Fibroblast of lung (primary cell): ENCODE measurements around the gene COL4A6. TPM values are rescaled to one million over a fixed set of nuclear protein-coding genes. Genes with fewer than 3 reads are reported as not detected.

ENCODE experiments used
- DNase-seq, 2 donors: peaks; one replicate each; pipeline versions ENCODE4 v3.0.0 to v3.0.0-alpha.2; 2010; ENCODE audit warnings: low read depth in 2 of 2
- H2AFZ ChIP-seq: 2 replicates; pipeline ENCODE4 v1.5.1; 2012; ENCODE audit warnings: low read length, control low read depth, inconsistent platforms
- H3K27ac ChIP-seq: 2 replicates; pipeline ENCODE4 v1.5.1; 2011; ENCODE audit warnings: low read length, control low read depth; ENCODE audit not compliant: insufficient read depth
- H3K27me3 ChIP-seq: 2 replicates; pipeline ENCODE4 v1.5.1; 2011; ENCODE audit warnings: mild to moderate bottlenecking, low read length; ENCODE audit not compliant: control insufficient read depth, insufficient read depth
- H3K36me3 ChIP-seq: 2 replicates; pipeline ENCODE4 v1.5.1; 2011; ENCODE audit warnings: low read length; ENCODE audit not compliant: control insufficient read depth, insufficient read depth
- H3K4me1 ChIP-seq: 2 replicates; pipeline ENCODE4 v1.5.1; 2011; ENCODE audit warnings: low read length; ENCODE audit not compliant: control insufficient read depth, insufficient read depth; ENCODE audit errors: extremely low read depth
- H3K4me2 ChIP-seq: 2 replicates; pipeline ENCODE4 v1.5.1; 2011; ENCODE audit warnings: low read length, control low read depth; ENCODE audit not compliant: insufficient read depth; ENCODE audit errors: extremely low read depth
- H3K4me3 ChIP-seq, 4 experiments: fragments of 200-600 bp in 1 of 4; sonication (generic) in 1 of 4; replicated peaks in 1 of 4; 2 replicates each; pipeline ENCODE4 v1.5.1; 2011 to 2016; ENCODE audit warnings: low read length in 4 of 4, low read depth in 3 of 4, mild to moderate bottlenecking in 3 of 4, control low read depth in 2 of 4, inconsistent platforms in 1 of 4, mixed read lengths in 1 of 4; ENCODE audit not compliant: insufficient read depth in 1 of 4; ENCODE audit errors: control extremely low read depth in 1 of 4
- H3K79me2 ChIP-seq: 2 replicates; pipeline ENCODE4 v1.5.1; 2012; ENCODE audit warnings: mild to moderate bottlenecking, low read length, inconsistent platforms; ENCODE audit not compliant: control insufficient read depth, insufficient read depth
- H3K9ac ChIP-seq: 2 replicates; pipeline ENCODE4 v1.5.1; 2011; ENCODE audit warnings: mild to moderate bottlenecking, low read length, control low read depth; ENCODE audit not compliant: insufficient read depth
- H3K9me3 ChIP-seq: 2 replicates; pipeline ENCODE4 v1.5.1; 2012; ENCODE audit warnings: low read depth, low read length; ENCODE audit not compliant: control insufficient read depth, insufficient read depth
- H4K20me1 ChIP-seq: 2 replicates; pipeline ENCODE4 v1.5.1; 2011; ENCODE audit warnings: low read length; ENCODE audit not compliant: control insufficient read depth, insufficient read depth; ENCODE audit errors: extremely low read depth
- CTCF ChIP-seq, 2 donors: IDR thresholded peaks in 1 of 2; conservative IDR thresholded peaks in 1 of 2; 1 replicate in 1 of 2; 2 replicates in 1 of 2; pipeline ENCODE4 v1.5.1; 2011 to 2012; ENCODE audit warnings: low read length in 2 of 2, control low read depth in 1 of 2, inconsistent platforms in 1 of 2, low read depth in 1 of 2, mild to moderate bottlenecking in 1 of 2
- EZH2 ChIP-seq: IDR thresholded peaks from 2 replicates; pipeline ENCODE4 v1.5.1; 2012; ENCODE audit warnings: low read length, control low read depth, mild to moderate bottlenecking; ENCODE audit errors: missing control alignments
- polyA plus RNA-seq, 2 donors: library from polyadenylated mRNA; depleted of rRNA in 1 of 2; stranded (reverse) in 1 of 2; unstranded in 1 of 2; fragments of >200 nt; gene quantifications; 2 replicates each; pipeline ENCODE4 v1.2.1, GENCODE V29; 2011 to 2012; ENCODE audit warnings: missing spikeins in 1 of 2
- total RNA-seq: library from RNA; depleted of rRNA; stranded (reverse); fragments of >200 nt; gene quantifications from 2 replicates; pipeline ENCODE4 v1.2.1, GENCODE V29; 2014

COL4A6 gene
- total and polyA plus RNA-seq, 2 donors (not counting 1 experiment from before 2014, with no cell fraction given): 0.15 to 3.5 TPM

DNA sequence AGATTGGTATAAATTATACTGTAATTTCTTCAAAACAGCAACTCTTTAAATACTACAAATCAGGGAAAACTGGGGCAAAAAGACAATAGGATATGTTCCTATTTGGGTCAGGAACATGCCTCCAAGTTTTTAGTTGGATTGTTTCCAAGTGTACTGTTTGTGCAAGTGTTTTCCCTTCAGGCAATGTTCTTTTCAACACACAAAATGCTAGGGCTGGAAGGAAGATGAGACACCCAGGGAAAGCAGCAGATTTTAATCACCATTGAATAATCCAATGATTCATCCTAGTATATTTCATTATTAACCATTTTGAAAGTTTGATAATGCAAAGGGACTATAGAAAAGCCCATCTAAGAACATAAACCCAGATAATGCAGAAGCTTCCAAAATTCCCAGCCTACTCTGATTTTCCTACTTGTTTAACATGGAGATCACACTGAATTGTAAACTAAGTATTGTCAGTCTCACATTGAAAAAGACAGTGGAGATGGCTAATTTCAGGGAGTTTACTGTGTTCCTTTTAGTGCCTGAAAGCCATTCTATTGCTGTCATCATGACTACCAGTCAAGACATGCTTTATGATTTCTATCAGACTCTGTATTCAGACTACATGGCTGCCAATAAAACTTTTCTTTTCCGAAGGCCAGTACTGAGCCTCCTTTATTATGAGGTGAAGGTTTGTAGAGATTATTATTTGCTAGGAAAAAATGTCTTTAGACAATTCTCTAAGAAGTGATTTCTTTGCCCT, 38.6 kb downstream of the COL4A6 start:
- no peak overlapping the region for H3K4me2 ChIP-seq
- H3K27me3 ChIP-seq: no peaks in the 10 kb centered on the region
- peak; percentile 16 to 35 for DNase-seq
- no peak overlapping the region for H3K4me3 ChIP-seq
- TF ChIP-seq CTCF (conservative IDR thresholded peaks at IDR 0.05 in 1 of 2, IDR thresholded peaks at IDR 0.05 in 1 of 2; ENCODE audit: low read depth in 1 of 2, low read length in 2 of 2): no peak
- TF ChIP-seq EZH2: no peak
- no peak overlapping the region for H2AFZ ChIP-seq
- no peaks in the 10 kb centered on the region for H3K4me1 ChIP-seq
- H3K9ac ChIP-seq: no peak overlapping the region
- H3K9me3 ChIP-seq: no peaks in the 10 kb centered on the region
- no peak overlapping the region for H3K27ac ChIP-seq
- H3K36me3 ChIP-seq: no peaks in the 10 kb centered on the region
- H3K79me2 ChIP-seq: no peaks in the 10 kb centered on the region
- no peaks in the 10 kb centered on the region for H4K20me1 ChIP-seq

- Histone ChIP-seq H3K4me2 (no peak overlapping the region), H3K9ac (no peak overlapping the region)
These were observed 40.4 kb downstream of the COL4A6 start for GRCh38 chrX:108397627-108398391.

More at GRCh38 chrX:108397627-108398391, 40.4 kb downstream of the COL4A6 start:
- peak; percentile 44 to 46 for DNase-seq
- H3K36me3 ChIP-seq: no peaks in the 10 kb centered on the region
- H3K27me3 ChIP-seq: no peaks in the 10 kb centered on the region
- no peaks in the 10 kb centered on the region for H4K20me1 ChIP-seq
- H3K4me3 ChIP-seq: no peak overlapping the region
- H3K79me2 ChIP-seq: no peaks in the 10 kb centered on the region
- no peak for TF ChIP-seq CTCF (conservative IDR thresholded peaks at IDR 0.05 in 1 of 2, IDR thresholded peaks at IDR 0.05 in 1 of 2; ENCODE audit: low read depth in 1 of 2, low read length in 2 of 2)
- TF ChIP-seq EZH2: no peak
- no peak overlapping the region for H3K27ac ChIP-seq
- no peak overlapping the region for H2AFZ ChIP-seq
- no peaks in the 10 kb centered on the region for H3K4me1 ChIP-seq
- H3K9me3 ChIP-seq: no peaks in the 10 kb centered on the region
